ENCODE results near the gene EHF. TPM values are rescaled to one million over a fixed set of nuclear protein-coding genes. Genes with fewer than 3 reads are reported as not detected.

The EHF gene
- polyA plus RNA-seq, 1 donor (not counting 4 experiments of a cell fraction or from before 2014, with no cell fraction given), result 64.2 TPM

DNA sequence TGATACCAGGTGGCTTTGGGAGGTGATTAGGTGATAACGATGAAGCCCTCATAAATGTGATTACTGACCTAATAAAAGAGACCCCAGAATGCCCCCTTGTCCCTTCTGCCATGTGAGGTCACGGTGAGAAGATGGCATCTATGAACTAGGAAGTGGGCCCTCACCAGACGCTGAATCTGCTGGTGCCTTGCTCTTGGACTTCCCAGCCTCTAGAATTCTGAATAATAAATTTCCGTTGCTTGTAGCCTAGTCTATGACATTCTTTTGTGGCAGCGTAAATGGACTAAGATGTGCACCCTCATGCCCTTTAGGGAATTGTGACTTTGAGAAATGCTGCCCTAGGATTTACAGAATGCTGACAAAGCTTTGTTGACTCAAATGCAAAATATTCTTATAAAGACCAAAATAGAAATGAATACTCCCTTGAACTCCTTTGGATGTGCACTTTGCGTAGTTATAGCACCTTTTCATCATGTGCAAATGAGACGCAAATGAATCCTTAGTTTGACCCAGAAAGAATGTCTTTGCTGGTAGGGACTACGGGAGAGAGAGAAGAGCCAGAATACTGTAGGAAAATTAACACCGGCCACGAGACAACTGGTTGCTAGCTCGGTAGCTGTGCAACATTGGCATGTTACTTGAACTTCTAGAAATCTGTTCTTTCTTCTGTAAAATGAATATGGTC lies 24.8 kb upstream of the EHF start:
- Histone ChIP-seq H3K9me3 (ENCODE audit: control insufficient read depth, low read depth, low read length) (no peaks in the 10 kb centered on the region), H3K9me1 (ENCODE audit: control insufficient read depth, extremely low read depth, insufficient read depth, low read length) (no peaks in the 10 kb centered on the region), H3K4me3 (ENCODE audit: control insufficient read depth in 2 of 3, extremely low read depth in 1 of 3, insufficient read depth in 2 of 3, low read depth in 1 of 3, low read length in 3 of 3) (no peak overlapping the region), H3K9ac (ENCODE audit: control insufficient read depth, extremely low read depth, insufficient read depth, low read length) (no peak overlapping the region), H3K4me2 (ENCODE audit: control insufficient read depth, extremely low read depth, insufficient read depth, low read depth, low read length) (no peak overlapping the region), H3K27ac (ENCODE audit: control insufficient read depth, insufficient read depth, low read length) (no peak overlapping the region), H4K20me1 (ENCODE audit: control insufficient read depth, extremely low read depth, insufficient read depth, low read length) (no peaks in the 10 kb centered on the region), H3K4me1 (ENCODE audit: control insufficient read depth, extremely low read depth, insufficient read depth, low read length) (peaks cover 35% of the 10 kb centered on the region), H2AFZ (ENCODE audit: control insufficient read depth, low read length) (no peak overlapping the region), H3K27me3 (ENCODE audit: control insufficient read depth, extremely low read depth, insufficient read depth, low read length) (no peaks in the 10 kb centered on the region), H3K79me2 (ENCODE audit: control insufficient read depth, insufficient read depth, low read length) (no peaks in the 10 kb centered on the region), H3K36me3 (ENCODE audit: control insufficient read depth in 2 of 2, extremely low read depth in 1 of 2, insufficient read depth in 2 of 2, low read length in 2 of 2) (no peaks in the 10 kb centered on the region)
- DNase-seq (ENCODE audit: low read depth, low spot score) (no peak), FAIRE-seq (no peak)
- dilution Hi-C loops (cut with MboI; ENCODE audit: extremely low pct_ligation_motif_present, low sequenced_read_pairs), result no loop called here
- TF ChIP-seq, protein P1, sequence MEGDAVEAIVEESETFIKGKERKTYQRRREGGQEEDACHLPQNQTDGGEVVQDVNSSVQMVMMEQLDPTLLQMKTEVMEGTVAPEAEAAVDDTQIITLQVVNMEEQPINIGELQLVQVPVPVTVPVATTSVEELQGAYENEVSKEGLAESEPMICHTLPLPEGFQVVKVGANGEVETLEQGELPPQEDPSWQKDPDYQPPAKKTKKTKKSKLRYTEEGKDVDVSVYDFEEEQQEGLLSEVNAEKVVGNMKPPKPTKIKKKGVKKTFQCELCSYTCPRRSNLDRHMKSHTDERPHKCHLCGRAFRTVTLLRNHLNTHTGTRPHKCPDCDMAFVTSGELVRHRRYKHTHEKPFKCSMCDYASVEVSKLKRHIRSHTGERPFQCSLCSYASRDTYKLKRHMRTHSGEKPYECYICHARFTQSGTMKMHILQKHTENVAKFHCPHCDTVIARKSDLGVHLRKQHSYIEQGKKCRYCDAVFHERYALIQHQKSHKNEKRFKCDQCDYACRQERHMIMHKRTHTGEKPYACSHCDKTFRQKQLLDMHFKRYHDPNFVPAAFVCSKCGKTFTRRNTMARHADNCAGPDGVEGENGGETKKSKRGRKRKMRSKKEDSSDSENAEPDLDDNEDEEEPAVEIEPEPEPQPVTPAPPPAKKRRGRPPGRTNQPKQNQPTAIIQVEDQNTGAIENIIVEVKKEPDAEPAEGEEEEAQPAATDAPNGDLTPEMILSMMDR (optimal IDR thresholded peaks at IDR 0.05 in 1 of 3, IDR thresholded peaks at IDR 0.05 in 1 of 3, conservative IDR thresholded peaks at IDR 0.05 in 1 of 3; ENCODE audit: extremely low read depth in 1 of 3, insufficient read depth in 2 of 3, low read length in 3 of 3), result no peak
- TF ChIP-seq EZH2 (IDR thresholded peaks at IDR 0.05; ENCODE audit: low read length), result no peak

GRCh38 chr11:34599406-34599945 lies 21.4 kb upstream of the EHF start:
- Histone ChIP-seq H3K4me1 (ENCODE audit: control insufficient read depth, extremely low read depth, insufficient read depth, low read length) (peaks cover 63% of the 10 kb centered on the region), H3K36me3 (ENCODE audit: control insufficient read depth in 2 of 2, extremely low read depth in 1 of 2, insufficient read depth in 2 of 2, low read length in 2 of 2) (no peaks in the 10 kb centered on the region), H3K27ac (ENCODE audit: control insufficient read depth, insufficient read depth, low read length) (peak overlapping the region; percentile 89), H3K9me3 (ENCODE audit: control insufficient read depth, low read depth, low read length) (no peaks in the 10 kb centered on the region), H4K20me1 (ENCODE audit: control insufficient read depth, extremely low read depth, insufficient read depth, low read length) (no peaks in the 10 kb centered on the region), H3K27me3 (ENCODE audit: control insufficient read depth, extremely low read depth, insufficient read depth, low read length) (no peaks in the 10 kb centered on the region), H3K4me2 (ENCODE audit: control insufficient read depth, extremely low read depth, insufficient read depth, low read depth, low read length) (peak overlapping the region; percentile 60), H3K9ac (ENCODE audit: control insufficient read depth, extremely low read depth, insufficient read depth, low read length) (peak overlapping the region; percentile 40), H3K4me3 (ENCODE audit: control insufficient read depth in 2 of 3, extremely low read depth in 1 of 3, insufficient read depth in 2 of 3, low read depth in 1 of 3, low read length in 3 of 3) (peak overlapping the region in 1 of 3 experiments; percentile 22), H3K9me1 (ENCODE audit: control insufficient read depth, extremely low read depth, insufficient read depth, low read length) (no peaks in the 10 kb centered on the region), H3K79me2 (ENCODE audit: control insufficient read depth, insufficient read depth, low read length) (no peaks in the 10 kb centered on the region), H2AFZ (ENCODE audit: control insufficient read depth, low read length) (peak overlapping the region; percentile 14)
- FAIRE-seq, result peak; percentile 84
- no peak for TF ChIP-seq EZH2 (IDR thresholded peaks at IDR 0.05; ENCODE audit: low read length)
- TF ChIP-seq, protein P1 (optimal IDR thresholded peaks at IDR 0.05 in 1 of 3, IDR thresholded peaks at IDR 0.05 in 1 of 3, conservative IDR thresholded peaks at IDR 0.05 in 1 of 3; ENCODE audit: extremely low read depth in 1 of 3, insufficient read depth in 2 of 3, low read length in 3 of 3), result peak in 1 of 3 experiments; percentile 5
- DNase-seq (ENCODE audit: low read depth, low spot score), result peak; percentile 62
- dilution Hi-C loops (cut with MboI; ENCODE audit: extremely low pct_ligation_motif_present, low sequenced_read_pairs), result no loop called here

All from keratinocyte (primary cell).